Activated T-cell treated with anti-CD3 and anti-CD28 coated beads, Interleukin-2, amount 50 U/mL, for 72 hours (primary cell): ENCODE data around the gene SREK1. TPM values are rescaled to one million over a fixed set of nuclear protein-coding genes. Genes with fewer than 3 reads are reported as not detected.

ENCODE experiments used
- total RNA-seq, 2 donors: library from RNA; stranded (reverse); gene quantifications; one replicate each; pipeline ENCODE4 v1.2.3, GENCODE V29; 2022

Gene SREK1
- total RNA-seq, 2 donors from 2014 or later: 63.1 to 76.7 TPM

Other genes with a start within 250 kb of the SREK1 start
- 10 to 100 TPM; 63.6 to 64.4 TPM for gene ERBIN, start 217.7 kb upstream of the SREK1 start, total RNA-seq